K562 (cell line): ENCODE results near the gene VLDLR. TPM values are rescaled to one million over a fixed set of nuclear protein-coding genes. Genes with fewer than 3 reads are reported as not detected.

Experiments used
- NFIC ChIP-seq: fragments of 450-650 bp; IDR thresholded peaks from 2 replicates; pipeline ENCODE4 v1.6.1; 2017; ENCODE audit warnings: mild to moderate bottlenecking, inconsistent platforms
- TBP ChIP-seq: optimal IDR thresholded peaks from 2 replicates; pipeline ENCODE3; 2011; ENCODE audit warnings: low read depth, low read length, improper control_type of control experiment
- ZBTB12 ChIP-seq: fragments of 250-450 bp; sonication (Bioruptor Pico); IDR thresholded peaks from 2 replicates; pipeline ENCODE4 v1.4.0; 2020
- ZNF407 ChIP-seq: fragments of 450-650 bp; IDR thresholded peaks from 2 replicates; pipeline ENCODE4 v1.6.1; 2016; ENCODE audit warnings: low read depth
- polyA plus RNA-seq, 8 experiments: library from polyadenylated mRNA; depleted of rRNA in 4 of 8; stranded (reverse) in 5 of 8; unstranded in 3 of 8; fragments of >200 nt; fragmentation: Nextera tagmentation in 2 of 8; fragmentation: Illumina TruSeq in 1 of 8; extraction: Ambion mirVana in 2 of 8; extraction: Trizol in 1 of 8; gene quantifications; 2 replicates each; pipeline versions ENCODE4 v1.2.1 to v1.2.3, GENCODE V29; 2011 to 2014; ENCODE audit warnings: inconsistent platforms in 1 of 8, missing spikeins in 1 of 8
- total RNA-seq, 7 experiments: library from RNA; depleted of rRNA in 6 of 7; stranded (reverse); fragments of >200 nt in 6 of 7; fragmentation: Illumina TruSeq in 2 of 7; extraction: Trizol in 2 of 7; gene quantifications; 2 replicates each; pipeline versions ENCODE4 v1.2.1 to v1.2.3, GENCODE V29; 2011 to 2021; ENCODE audit warnings: low replicate concordance in 1 of 7

Gene VLDLR
- total and polyA plus RNA-seq, 9 of the 15 experiments (the other 6 are each of a cell fraction or from before 2014, with no cell fraction given): 0.03 to 0.58 (median 0.08) TPM

- no peak for TF ChIP-seq ZNF407
- TF ChIP-seq TBP: no peak
- no peak for TF ChIP-seq ZBTB12 (CRISPR knock-in tag)
- no peak for TF ChIP-seq NFIC
Observed at GRCh38 chr9:2600307-2600706, 21.3 kb upstream of the VLDLR start (continued).
